ENCODE data around the gene DCTN2. TPM values are rescaled to one million over a fixed set of nuclear protein-coding genes. Genes with fewer than 3 reads are reported as not detected.
A peak's percentile ranks its signal among the peaks of the same experiment; 100 is the strongest.

DCTN2 gene
- total and polyA plus RNA-seq, 2 donors (not counting 1 experiment from before 2014, with no cell fraction given), result 59.4 to 94.3 TPM

DNA sequence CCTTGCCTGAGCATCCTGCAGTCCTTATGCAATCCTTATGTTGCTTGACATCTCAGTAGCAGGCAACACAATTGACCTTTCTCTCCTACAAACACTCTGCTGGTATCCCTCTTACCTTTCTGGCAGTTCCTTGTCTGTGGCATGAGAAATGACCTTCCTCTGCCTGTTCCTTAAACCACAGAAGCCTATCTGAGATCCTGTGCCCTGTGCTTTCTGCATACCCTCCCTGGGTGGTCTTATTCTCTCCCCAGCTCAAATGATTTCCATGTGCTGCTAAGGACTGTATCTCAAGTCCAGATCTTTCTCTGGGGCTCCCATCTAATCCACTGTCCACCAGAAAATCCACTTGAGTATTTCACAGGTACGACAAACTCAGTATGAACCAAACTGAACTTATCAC lies 65.3 kb downstream of the DCTN2 start:
- Histone ChIP-seq H3K79me2 (ENCODE audit: control insufficient read depth, insufficient read depth, low read length) (peaks cover 63% of the 10 kb centered on the region), H3K27me3 (replicated peaks in 1 of 4; ENCODE audit: control extremely low read depth in 1 of 4, control insufficient read depth in 3 of 4, insufficient read depth in 4 of 4, low read length in 3 of 4) (no peaks in the 10 kb centered on the region), H3K36me3 (replicated peaks in 1 of 2; ENCODE audit: control extremely low read depth in 1 of 2, control insufficient read depth in 1 of 2, extremely low read depth in 1 of 2, insufficient read depth in 2 of 2, low read length in 1 of 2) (no peaks in the 10 kb centered on the region), H4K20me1 (ENCODE audit: control insufficient read depth, insufficient read depth, low read length, poor library complexity, severe bottlenecking) (no peaks in the 10 kb centered on the region), H3K4me1 (ENCODE audit: control insufficient read depth in 2 of 2, insufficient read depth in 2 of 2, low read length in 2 of 2) (peaks cover 45 to 59% of the 10 kb centered on the region in 2 donors), H3K27ac (ENCODE audit: low read length in 2 of 2) (peak overlapping the region; percentile 91 to 99), H3K4me2 (replicated peaks; ENCODE audit: low read depth, low read length, poor library complexity, severe bottlenecking) (peak overlapping the region; percentile 11), H3K4me3 (ENCODE audit: control extremely low read depth in 1 of 5, extremely low read depth in 1 of 5, insufficient read depth in 1 of 5, low read depth in 2 of 5, low read length in 4 of 5) (no peak overlapping the region), H3K9me3 (ENCODE audit: control extremely low read depth in 1 of 3, control insufficient read depth in 2 of 3, insufficient read depth in 1 of 3, low read length in 2 of 3) (no peaks in the 10 kb centered on the region), H3K9ac (ENCODE audit: low read length) (no peak overlapping the region), H2AFZ (ENCODE audit: insufficient read depth, low read depth, low read length, poor library complexity, severe bottlenecking) (no peak overlapping the region)
- Mint-ChIP-seq H3K4me1 (peaks cover 58% of the 10 kb centered on the region), H3K4me3 (peak overlapping the region; percentile 15), H3K9me3 (ENCODE audit: insufficient read depth) (no peaks in the 10 kb centered on the region), H3K27ac (peak overlapping the region; percentile 98), H3K27me3 (no peaks in the 10 kb centered on the region)
- ATAC-seq (ENCODE audit: low read depth) (no peak), DNase-seq (no peak)
- no CpG with 5 or more reads among the region's 1 CpG for WGBS (ENCODE audit: insufficient coverage)
- POLR2A ChIA-PET, result no interaction called here
- TF ChIP-seq CTCF (IDR thresholded peaks at IDR 0.05) (no peak), EZH2 (IDR thresholded peaks at IDR 0.05; ENCODE audit: borderline replicate concordance, insufficient read depth, low read depth, low read length, poor library complexity, severe bottlenecking) (no peak)
- intact Hi-C loops (cut with micrococcal nuclease), result loop anchor here (10.0 kb wide), 1 partner anchor 273 kb away; the partner anchor contains the start of genes CDK4 and MARCHF9
- CTCF ChIA-PET, result interaction anchor here (0.7 to 1.4 kb wide), 2 partner anchors 23 to 64 kb away, joined by 3 to 4 read pairs; partner anchors contain the start of gene GLI1

Small RNA genes lying within 50 kb of the gene (small RNA-seq; reads per million reads assigned to genes)
- gene MIR616 (ENCODE audit: insufficient read length, low read depth, low replicate concordance), result not detected

Other genes starting within 250 kb of the DCTN2 start
- 129 TPM in 2 replicates for gene R3HDM2, start 116.1 kb downstream of the DCTN2 start, total RNA-seq
- gene R3HDM2, start 116.1 kb downstream of the DCTN2 start, polyA plus RNA-seq, result 87.1 and 104 TPM in 2 replicates
- gene INHBC, start 112.4 kb downstream of the DCTN2 start, total RNA-seq, result 0.17 TPM in 1 of 2 replicates, not detected in the other
- 0.13 and 0.31 TPM in 2 replicates for gene INHBC, start 112.4 kb downstream of the DCTN2 start, polyA plus RNA-seq
- gene INHBE, start 91.9 kb downstream of the DCTN2 start, total RNA-seq, result not detected in 2 replicates
- gene INHBE, start 91.9 kb downstream of the DCTN2 start, polyA plus RNA-seq, result not detected in 2 replicates
- 3.9 and 4.1 TPM in 2 replicates for gene GLI1, start 87.4 kb downstream of the DCTN2 start, total RNA-seq
- 5.4 and 8.0 TPM in 2 replicates for gene GLI1, start 87.4 kb downstream of the DCTN2 start, polyA plus RNA-seq
- gene ARHGAP9, start 67.3 kb downstream of the DCTN2 start, total RNA-seq, result 154 and 161 TPM in 2 replicates
- gene ARHGAP9, start 67.3 kb downstream of the DCTN2 start, polyA plus RNA-seq, result 320 and 390 TPM in 2 replicates
- 183 and 193 TPM in 2 replicates for gene MARS1, start 59.1 kb downstream of the DCTN2 start, total RNA-seq
- gene MARS1, start 59.1 kb downstream of the DCTN2 start, polyA plus RNA-seq, result 158 and 234 TPM in 2 replicates
- 35.6 and 39.5 TPM in 2 replicates for gene DDIT3, start 26.7 kb downstream of the DCTN2 start, total RNA-seq
- 159 and 306 TPM in 2 replicates for gene DDIT3, start 26.7 kb downstream of the DCTN2 start, polyA plus RNA-seq
- gene MBD6, start 24.4 kb downstream of the DCTN2 start, total RNA-seq, result 121 TPM in 2 replicates
- gene MBD6, start 24.4 kb downstream of the DCTN2 start, polyA plus RNA-seq, result 22.8 and 39.4 TPM in 2 replicates
- 0.56 and 0.67 TPM in 2 replicates for gene KIF5A, start 2.9 kb upstream of the DCTN2 start, total RNA-seq
- 0.09 and 0.14 TPM in 2 replicates for gene KIF5A, start 2.9 kb upstream of the DCTN2 start, polyA plus RNA-seq
- 20.1 and 24.7 TPM in 2 replicates for gene PIP4K2C, start 44.0 kb upstream of the DCTN2 start, total RNA-seq
- gene PIP4K2C, start 44.0 kb upstream of the DCTN2 start, polyA plus RNA-seq, result 21.3 and 21.7 TPM in 2 replicates
- gene DTX3, start 57.6 kb upstream of the DCTN2 start, total RNA-seq, result 3.5 and 4.0 TPM in 2 replicates
- gene DTX3, start 57.6 kb upstream of the DCTN2 start, polyA plus RNA-seq, result 7.3 and 9.0 TPM in 2 replicates
- gene ARHGEF25, start 64.2 kb upstream of the DCTN2 start, total RNA-seq, result 0.15 TPM in 1 of 2 replicates, not detected in the other
- gene ARHGEF25, start 64.2 kb upstream of the DCTN2 start, polyA plus RNA-seq, result 0.12 TPM in 2 replicates
- 0.22 TPM in 1 of 2 replicates, not detected in the other for gene B4GALNT1, start 86.0 kb upstream of the DCTN2 start, total RNA-seq
- gene B4GALNT1, start 86.0 kb upstream of the DCTN2 start, polyA plus RNA-seq, result 0.04 and 0.12 TPM in 2 replicates
- 182 and 200 TPM in 2 replicates for gene OS9, start 146.9 kb upstream of the DCTN2 start, total RNA-seq
- 234 and 294 TPM in 2 replicates for gene OS9, start 146.9 kb upstream of the DCTN2 start, polyA plus RNA-seq
- 27.0 and 27.6 TPM in 2 replicates for gene AGAP2, start 191.6 kb upstream of the DCTN2 start, total RNA-seq
- 17.1 and 22.2 TPM in 2 replicates for gene AGAP2, start 191.6 kb upstream of the DCTN2 start, polyA plus RNA-seq
- gene TSPAN31, start 197.8 kb upstream of the DCTN2 start, total RNA-seq, result 29.6 and 33.5 TPM in 2 replicates
- gene TSPAN31, start 197.8 kb upstream of the DCTN2 start, polyA plus RNA-seq, result 24.0 and 26.8 TPM in 2 replicates
- gene CDK4, start 205.1 kb upstream of the DCTN2 start, total RNA-seq, result 43.1 and 44.6 TPM in 2 replicates
- 21.5 and 34.8 TPM in 2 replicates for gene CDK4, start 205.1 kb upstream of the DCTN2 start, polyA plus RNA-seq
- 81.4 and 83.1 TPM in 2 replicates for gene MARCHF9, start 207.9 kb upstream of the DCTN2 start, total RNA-seq
- 120 and 128 TPM in 2 replicates for gene MARCHF9, start 207.9 kb upstream of the DCTN2 start, polyA plus RNA-seq
- 0.79 and 1.1 TPM in 2 replicates for gene CYP27B1, start 219.9 kb upstream of the DCTN2 start, total RNA-seq
- gene CYP27B1, start 219.9 kb upstream of the DCTN2 start, polyA plus RNA-seq, result 0.66 and 2.1 TPM in 2 replicates
- gene METTL1, start 224.9 kb upstream of the DCTN2 start, total RNA-seq, result 8.5 and 9.2 TPM in 2 replicates
- gene METTL1, start 224.9 kb upstream of the DCTN2 start, polyA plus RNA-seq, result 9.1 and 9.6 TPM in 2 replicates
- gene EEF1AKMT3, start 225.4 kb upstream of the DCTN2 start, total RNA-seq, result 1.3 and 2.6 TPM in 2 replicates
- 0.89 and 1.0 TPM in 2 replicates for gene EEF1AKMT3, start 225.4 kb upstream of the DCTN2 start, polyA plus RNA-seq
- 20.6 and 20.9 TPM in 2 replicates for gene TSFM, start 235.6 kb upstream of the DCTN2 start, total RNA-seq
- gene TSFM, start 235.6 kb upstream of the DCTN2 start, polyA plus RNA-seq, result 3.9 and 5.6 TPM in 2 replicates